DMS53 (cell line): ENCODE data around the gene PSMB7.

Experiments
- DNase-seq: peaks from one replicate; lab custom pipeline; 2025; lab: John Stamatoyannopoulos, UW

The PSMB7 gene

DNA sequence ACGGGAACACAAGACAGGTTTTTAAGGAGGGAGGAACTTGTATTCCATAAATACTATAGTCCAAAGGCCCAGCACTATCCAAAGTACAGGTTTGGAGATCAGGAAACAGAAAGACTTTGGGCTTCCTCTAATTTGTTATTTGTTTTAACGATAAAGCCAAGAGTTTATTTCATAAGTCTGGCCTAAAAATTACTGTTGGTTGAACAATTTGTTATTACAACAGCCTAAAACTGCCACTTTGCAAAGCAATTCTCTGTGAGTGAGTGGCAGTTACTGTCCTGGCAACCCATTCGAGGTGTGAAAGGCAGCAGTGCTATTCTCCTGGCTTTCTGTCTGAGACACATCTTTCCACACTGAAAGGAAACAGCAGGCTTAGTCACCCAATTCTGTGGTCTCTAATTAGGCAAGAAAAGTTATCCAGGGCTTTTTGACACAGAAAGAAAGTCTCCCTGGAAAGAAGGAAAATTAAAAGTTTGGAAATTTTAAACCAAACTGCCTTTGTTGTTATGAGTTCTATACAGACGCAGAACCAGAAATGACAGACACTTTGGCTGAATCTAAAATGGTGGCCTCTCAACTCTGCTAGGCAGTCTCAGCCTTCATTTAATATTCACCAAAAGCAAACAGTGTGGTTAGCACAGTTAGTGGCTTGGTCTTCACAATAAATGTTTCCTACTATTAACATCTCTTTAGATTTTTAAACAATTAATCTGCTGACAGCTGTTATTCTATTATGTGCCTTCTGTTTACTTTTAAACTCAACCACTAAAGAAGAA, 33.9 kb downstream of the PSMB7 start:
- DNase-seq, result no peak

DNA sequence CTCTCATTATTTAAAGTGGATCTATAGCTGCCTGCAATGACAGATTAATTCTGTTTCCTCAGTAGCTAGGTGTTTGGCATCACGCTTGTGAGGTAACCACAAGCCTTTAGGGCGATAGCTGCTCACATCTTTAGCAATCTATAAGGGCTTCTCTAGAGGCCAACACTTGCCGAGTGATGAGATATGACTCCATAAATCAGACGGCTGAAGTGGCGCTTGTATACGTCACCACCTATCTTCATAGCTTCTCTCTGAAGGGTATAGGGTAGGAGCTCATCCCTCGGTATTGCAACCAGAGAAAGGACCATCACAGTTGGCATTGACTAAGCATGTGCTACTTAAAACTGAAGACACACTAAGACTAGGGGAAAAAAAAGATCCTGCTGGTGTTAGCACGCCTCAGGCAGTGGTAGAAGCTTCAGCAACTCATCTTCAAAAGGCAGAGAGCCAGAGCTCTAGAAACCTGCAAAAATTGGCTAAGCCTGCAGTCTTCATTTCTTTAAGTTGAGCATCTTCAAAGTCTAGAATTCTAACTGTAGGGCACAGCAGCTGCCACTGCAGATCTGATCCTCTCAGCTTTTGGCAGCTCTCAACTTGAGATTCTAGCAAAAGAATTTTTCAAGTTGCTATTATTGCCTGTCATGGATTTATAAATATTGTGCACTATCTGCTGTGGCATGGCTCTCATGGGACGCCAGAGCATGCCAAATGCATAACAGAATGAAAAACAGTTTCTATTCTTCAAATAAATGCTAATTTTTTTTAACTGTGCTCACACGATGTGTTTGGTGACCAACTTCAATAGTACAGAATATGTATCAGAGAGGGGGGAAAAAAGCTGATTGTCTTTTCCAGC, 37.5 kb downstream of the PSMB7 start:
- DNase-seq, result no peak

DNA sequence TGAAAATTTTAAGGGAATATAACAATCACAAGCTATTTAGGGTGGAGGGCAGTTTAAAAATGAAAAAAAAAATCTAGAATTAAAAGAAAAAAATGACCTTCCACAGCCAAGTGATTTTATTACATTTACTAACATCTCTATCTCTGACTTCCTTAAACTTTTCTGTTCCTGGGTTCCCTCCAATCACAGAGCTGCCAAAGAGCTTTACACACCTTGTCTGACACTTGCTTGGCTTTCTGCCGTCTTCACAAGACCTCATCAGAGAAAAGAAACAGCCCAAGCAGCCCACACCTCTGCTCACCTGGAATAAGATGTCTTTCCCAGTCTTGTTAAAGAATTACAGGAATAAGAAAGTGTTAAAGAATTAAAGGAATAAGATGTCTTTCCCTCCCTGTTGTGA, 38.9 kb downstream of the PSMB7 start:
- DNase-seq, result no peak

DNA sequence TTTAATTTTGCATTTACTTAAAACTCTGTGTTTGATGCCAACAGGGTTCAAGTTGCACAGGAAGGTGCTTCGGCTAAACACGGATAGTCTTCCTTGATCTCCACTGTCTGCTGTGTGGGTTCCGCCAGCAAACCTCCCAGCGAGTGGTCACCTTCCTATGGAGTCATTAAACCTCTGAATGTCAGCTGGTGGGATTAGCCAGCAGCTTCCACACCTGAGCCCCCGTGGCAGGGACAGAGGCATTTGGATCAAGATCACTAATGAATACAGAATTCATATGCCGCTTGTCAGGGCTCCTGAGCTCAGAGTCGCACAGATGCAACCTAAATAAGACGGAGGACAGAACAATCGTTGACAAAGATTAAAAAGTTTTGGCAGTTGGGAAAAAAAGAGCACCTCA, 39.5 kb downstream of the PSMB7 start:
- no peak for DNase-seq

DNA sequence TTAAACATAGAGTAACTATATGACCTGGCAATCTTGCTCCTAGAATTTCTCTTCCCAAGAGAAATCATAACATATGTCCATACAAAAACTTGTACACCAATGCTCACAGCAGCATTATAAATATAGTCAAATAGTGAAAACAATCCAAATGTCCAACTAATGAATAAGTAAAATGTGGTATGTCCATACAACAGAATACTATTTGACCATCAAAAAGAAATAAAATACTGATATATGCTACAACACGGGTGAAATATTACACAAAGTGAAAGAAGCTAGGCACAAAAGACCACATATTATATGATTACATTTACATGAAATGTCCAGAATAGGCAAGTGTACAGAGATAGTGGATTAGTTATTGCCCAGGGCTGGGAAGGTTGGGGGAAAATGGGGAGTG, 41.4 kb downstream of the PSMB7 start:
- no peak for DNase-seq

DNA sequence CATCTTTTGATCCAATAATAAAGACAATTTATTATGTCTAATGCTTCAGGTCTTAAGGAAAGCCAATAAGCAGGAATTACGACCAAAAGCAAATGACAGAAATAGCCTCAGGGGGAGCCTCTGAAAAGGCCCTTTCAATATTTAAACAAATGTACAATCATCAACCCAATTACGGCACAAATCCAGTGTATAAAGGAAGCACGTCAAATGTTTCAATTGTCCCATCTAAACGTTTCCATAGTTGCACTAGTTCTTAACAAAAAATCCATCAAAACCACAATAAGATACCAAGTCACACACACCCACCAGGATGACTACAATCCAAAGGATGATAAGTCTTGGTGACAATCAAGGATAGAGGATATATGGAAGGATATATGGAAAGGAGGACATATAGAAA, 41.9 kb downstream of the PSMB7 start:
- DNase-seq, result no peak

DNA sequence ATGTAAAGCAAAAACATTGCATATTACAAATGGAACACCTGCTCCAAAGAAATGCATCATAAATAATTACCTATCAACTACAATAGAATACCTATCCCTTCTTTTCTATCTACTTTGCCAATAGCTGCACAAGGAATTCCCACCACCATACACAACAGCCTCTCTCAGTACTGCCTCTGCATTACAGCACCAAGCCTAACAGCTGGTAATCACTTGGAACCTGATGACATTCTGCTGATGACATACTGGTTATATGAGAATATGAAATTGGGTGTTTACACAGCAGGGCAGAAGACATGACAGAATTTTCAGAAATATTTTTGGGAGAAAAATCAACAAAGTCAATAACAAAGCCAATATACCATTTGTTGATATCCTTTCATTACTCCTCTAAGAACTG, 43.2 kb downstream of the PSMB7 start:
- DNase-seq, result no peak

DNA sequence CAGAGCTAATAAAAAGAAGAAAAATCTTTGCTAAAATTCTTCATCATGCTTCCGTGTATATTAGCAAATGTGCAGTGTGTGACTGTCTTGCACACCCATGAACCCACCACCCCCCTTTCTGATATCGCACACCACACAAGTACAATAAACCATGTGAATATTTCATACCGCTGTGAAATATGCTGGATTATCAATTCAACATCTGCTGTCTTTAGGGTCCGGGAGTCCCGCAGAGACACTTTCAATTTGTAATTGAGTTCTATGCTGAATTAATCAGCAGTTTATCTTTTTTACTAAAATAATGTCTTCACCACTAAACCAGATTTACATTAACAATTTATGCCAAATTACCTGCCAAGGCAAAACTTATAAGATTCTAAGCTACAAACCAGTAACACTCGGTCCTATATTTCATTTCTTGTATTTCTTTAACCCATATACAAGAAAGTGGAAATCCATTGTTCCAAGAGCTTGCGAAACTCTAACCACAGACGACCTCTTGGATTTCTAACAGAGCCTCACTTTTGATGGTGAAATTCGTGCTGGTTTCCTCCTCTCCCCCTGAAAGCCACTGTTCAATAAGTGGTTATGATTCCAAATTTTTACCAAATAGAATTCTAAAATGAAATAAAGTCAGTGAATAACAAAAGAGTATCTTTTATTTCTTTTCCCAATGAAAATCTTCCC, 44.2 kb downstream of the PSMB7 start:
- DNase-seq, result no peak

DNA sequence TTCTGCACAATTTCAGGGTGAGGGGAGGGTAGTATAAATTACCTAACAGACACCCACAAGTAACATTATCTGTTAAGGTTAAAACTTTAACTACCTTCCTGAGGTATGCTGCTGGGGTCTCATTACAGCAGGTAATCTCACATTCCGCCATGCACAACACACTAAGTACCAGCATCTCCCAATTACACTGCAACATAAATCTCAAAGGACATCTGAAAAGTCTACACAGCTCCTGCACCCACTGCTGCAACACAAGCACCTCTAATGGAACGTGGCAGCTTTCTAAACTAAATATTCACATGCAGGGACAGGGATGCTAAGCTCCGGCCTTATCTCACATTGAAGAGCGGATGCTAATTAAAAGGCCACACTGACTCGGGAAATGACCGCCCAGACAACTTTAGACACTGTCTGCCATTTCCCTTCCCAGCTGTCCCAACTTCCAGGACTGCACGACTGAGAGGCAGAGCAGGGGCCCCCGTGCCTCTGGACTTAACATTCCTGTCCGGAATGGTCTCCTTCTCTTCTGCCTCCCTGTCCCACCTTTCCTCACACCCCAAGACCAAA, 45.9 kb downstream of the PSMB7 start:
- no peak for DNase-seq

DNA sequence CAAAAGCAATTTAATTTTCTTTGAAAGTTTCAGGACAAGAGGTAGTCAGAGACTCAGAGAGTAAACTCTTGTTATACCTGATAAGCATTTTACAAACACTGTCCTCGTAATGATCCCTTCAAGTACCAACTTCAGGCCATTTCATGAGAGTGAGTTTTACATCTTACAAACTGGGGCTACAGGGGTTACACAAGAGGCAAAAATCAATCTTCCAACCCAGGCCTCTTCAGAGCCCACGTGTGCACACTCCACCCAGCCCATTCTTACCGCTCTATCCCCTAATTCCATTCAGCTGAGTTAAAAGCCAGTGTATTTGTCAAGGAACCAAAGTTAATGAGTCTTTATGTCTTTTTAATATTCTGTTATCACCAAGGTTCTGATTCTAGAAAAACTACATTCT, 46.5 kb downstream of the PSMB7 start:
- no peak for DNase-seq

DNA sequence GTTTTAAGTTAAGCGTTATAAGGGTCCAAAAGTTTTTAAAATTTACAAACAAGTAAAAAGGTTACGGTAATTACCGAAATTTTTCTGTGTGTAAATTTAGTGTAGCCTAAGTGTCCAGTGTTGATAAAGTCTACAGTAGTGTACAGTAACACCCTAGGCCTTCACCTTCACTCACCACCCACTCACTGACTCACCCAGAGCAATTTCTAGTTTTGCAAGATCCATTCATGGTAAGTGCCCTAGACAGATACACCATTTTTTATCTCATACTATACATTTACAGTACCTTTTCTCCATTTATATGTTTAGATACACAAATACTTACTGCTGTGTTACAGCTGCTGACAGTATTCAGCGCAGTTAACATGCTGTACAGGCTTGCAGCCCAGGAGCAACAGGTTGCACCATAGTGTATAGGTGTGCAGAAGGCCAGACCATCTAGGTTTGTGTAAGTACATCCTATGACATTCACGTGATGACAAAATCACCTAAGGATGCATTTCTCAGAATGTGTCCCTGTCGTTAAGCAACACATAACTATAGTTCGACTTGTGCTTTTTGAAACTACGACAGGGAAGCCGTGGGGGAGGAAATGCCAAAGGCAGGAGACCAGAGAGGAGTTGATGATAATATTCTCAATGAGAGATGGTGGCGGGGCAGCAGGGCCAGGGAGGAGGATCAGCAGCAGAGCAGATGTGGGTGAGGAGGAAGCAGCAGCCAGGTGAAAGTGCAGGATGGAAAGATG, 48.6 kb downstream of the PSMB7 start:
- no peak for DNase-seq

DNA sequence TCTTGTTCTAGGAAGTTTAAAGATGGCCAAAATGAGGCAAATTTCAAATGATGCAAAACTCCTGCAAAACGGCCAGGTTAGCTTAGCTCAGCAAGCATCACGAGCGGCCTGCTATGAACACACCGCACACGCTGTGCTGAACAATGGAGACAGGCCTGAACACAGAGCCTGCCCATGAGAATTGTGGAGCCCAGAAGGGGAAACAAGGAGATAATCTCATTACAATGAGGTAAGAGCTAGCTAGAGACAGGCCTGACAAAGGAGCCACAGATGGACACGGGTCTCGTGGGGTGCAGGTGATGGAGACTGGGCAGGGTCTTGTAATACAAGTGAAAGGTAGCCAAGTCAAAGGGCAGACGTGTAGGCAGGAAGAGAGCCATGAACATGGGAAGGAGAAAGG, 50.2 kb downstream of the PSMB7 start:
- DNase-seq, result no peak

DNA sequence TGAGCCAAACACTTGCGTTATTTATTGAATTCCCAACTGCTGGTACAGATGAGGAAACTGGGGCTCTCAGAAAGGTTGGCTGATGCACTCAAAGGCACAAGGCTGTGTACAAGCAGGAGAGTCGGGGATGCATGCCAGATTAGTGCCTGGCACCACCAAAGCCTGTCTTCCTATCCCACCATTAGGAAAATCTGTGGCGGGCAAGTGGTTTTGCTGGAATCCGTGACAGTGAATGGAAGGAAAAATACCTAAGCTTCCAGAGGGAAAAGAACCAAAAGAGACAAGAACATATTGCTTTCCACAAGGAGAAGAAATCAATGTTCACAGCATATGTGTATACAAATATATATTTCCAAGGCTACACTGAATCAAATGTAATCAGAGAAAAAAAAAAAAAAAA, 51.1 kb downstream of the PSMB7 start:
- no peak for DNase-seq

DNA sequence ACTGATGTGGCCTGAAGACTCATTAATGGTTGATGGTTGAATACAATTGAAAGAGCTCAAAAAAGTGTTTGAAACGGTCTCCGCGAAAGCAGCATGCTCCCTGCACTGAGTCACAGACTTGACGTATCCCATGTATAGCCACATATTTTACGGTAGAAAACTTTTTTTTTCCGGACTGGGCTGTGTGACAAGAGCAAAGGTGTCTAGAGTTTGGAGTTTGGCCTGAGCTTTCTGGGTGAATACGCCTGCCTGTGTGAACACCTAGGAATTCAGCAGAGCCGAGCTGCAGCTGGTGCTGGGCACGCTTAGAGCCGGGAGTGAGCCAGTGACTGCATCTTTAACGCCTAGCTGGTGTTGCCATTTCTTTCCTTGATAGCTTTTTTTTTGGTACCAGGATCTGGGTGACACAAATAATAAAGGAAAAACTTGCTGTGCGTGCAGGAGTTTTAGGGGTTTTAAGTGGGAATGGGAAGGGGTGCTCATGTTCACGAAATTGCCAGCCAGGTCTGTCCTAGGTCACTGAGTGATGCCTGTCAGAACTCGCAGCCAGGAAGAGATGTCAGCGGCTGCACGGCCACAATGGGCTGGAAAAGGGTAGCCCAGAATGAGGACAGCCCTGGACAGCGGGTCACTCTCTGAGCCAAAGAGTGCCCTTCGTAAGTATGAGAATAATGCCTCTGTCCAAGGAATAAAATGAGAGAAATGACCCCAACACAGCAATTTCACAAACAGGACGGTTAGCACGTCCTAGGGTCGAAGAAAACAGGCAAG, 51.7 kb downstream of the PSMB7 start:
- no peak for DNase-seq

DNA sequence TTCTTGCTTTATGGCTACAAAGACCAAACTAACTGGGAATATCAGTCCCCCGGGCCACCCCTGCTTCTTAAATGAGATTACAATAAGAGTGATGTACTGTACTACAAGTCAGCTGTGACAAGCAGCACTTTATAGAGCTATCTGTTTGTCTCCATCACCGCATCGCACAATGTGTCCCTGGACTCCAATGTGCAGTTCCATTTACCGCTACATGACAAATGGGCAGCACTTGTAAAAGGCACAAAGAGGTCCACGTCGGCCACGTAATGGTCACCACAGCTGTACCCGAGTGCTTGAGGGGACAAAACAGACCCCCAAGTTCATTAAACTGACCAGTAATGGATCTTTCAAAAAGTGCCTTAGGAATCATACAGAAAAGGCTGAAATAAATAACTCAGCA, 54.1 kb downstream of the PSMB7 start:
- DNase-seq, result no peak

DNA sequence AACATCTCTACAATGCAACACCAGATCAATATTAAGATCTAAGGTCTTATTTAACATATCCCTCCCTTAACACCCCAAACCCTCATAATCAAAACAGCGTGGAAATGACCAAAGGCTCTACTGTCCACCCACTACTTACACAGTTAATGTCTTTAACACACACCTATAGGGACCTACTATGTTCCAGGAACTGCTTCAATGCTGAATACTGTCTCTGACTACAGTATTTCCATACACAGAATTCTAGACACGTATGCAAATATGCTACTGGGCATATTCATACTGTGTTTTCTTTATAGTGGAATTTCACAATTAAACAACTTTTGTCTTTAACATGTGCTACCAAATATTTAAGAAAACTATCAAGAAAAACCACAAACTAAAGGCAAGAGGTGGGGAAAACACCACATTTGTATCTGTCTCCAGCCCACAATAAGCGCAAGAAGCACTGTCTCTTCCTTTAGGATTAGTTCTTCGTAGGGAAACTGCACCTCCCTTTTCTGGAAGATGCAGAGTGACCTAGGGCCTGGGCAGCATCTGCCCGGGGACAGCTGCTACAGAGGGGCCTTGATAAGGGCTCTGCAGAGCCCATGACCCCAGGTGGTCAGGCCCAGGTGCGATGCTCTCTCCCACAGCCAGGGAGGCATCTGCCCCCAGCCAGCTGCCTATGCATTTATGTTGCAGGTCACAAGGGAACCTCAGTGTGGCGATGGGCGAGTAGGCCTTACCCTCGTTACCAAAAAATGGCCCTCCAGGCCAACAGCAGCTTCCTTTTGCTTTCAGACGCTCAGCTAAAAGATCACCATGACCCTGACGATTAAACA, 55.2 kb downstream of the PSMB7 start:
- DNase-seq, result no peak

DNA sequence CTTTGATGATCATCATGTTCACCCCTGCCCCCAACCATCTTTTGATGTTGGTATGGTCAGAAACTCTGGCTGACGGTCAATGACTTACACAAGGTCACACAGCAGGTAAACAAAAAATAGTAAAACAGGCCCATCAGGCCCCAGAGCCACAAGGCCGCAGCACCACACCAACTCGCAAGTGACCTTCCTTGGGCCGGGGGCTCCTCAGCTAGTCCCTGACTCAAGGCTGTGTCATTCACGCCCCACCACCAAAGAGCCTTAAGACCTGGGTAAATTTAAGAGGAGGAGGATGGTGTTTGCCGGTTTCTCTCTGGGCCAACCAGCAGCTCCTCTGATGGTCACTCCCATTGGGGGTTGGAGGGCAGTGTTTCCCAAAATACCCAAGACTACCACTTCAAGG, 55.8 kb downstream of the PSMB7 start:
- no peak for DNase-seq

DNA sequence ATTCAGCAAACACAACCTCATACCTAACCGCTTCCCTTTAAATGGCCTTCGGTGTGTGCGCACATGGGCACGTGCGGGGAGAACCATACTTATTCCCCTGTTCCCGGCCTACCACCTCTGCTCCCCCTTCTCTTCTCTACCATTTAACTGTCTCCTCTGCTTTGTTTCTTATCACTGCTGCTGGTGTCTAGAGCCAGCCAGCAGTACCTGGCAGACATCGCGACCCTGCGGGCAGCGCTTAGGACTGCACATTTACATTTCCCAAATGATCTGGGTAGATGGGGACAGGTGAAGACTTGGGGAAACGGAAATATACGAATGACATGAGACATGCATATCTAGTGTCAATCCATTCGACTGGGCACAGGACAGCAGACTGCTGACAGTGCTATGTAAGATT, 56.6 kb downstream of the PSMB7 start:
- DNase-seq, result no peak

DNA sequence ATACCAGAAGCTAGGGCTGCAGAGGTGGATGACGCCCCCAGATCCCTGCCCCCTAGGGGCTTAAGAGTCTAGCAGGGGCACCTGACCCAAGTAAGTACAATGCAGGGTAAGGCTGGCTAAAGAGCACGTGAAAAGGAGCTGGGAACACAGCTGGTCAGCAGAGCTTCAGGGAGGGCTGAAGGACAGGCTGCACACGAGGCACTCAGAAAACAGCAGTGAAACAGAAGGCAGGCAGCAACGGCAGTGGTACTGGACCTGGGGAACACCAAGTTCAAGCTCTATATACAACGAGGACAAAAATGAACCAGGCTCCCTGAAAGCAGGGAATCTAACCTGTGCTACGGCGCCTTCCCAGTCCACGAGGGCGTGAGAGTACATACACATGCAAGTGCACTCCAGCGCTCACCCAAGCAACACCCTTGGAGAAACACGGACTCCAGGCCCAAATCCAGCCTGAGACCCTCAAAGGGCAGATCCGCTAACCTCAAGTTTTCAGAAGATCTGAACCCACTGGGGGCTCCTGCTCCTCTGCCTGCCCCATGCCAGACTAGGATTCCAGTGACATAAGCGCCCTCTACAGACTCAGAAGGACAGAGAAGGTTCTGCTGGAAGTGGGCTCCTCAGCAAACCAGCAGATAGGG, 57.4 kb downstream of the PSMB7 start:
- no peak for DNase-seq
